ENCODE measurements around the gene LRIT1. TPM values are rescaled to one million over a fixed set of nuclear protein-coding genes. Genes with fewer than 3 reads are reported as not detected.

The LRIT1 gene
- total and polyA plus RNA-seq, 2 of the 8 experiments (the other 6 are each of a cell fraction or from before 2014, with no cell fraction given): 0.03 TPM; not detected in 1

- Histone ChIP-seq H3K4ac (replicated peaks; ENCODE audit: insufficient read length, low read depth, low read length) (no peak overlapping the region), H3K27me3 (replicated peaks in 1 of 4; ENCODE audit: control insufficient read depth in 3 of 4, extremely low read depth in 1 of 4, insufficient read depth in 3 of 4, low read length in 3 of 4) (0 out of 7 replicates have a peak, but pooled peaks cover 0 to 2% (median 0%) of the 10 kb centered on the region in 4 experiments), H3K79me1 (ENCODE audit: low read depth, low read length) (no peaks in the 10 kb centered on the region), H3K4me1 (replicated peaks in 1 of 4; ENCODE audit: control insufficient read depth in 3 of 4, insufficient read depth in 4 of 4, low read length in 3 of 4) (no peaks in the 10 kb centered on the region), H2BK12ac (ENCODE audit: low read depth, low read length) (no peak overlapping the region), H3K9ac (replicated peaks in 1 of 4; ENCODE audit: extremely low read depth in 1 of 4, low read depth in 3 of 4, low read length in 3 of 4) (no peak overlapping the region), H3K56ac (replicated peaks; ENCODE audit: insufficient read length, low read depth, low read length) (no peak overlapping the region), H4K5ac (ENCODE audit: insufficient read length, low read depth, low read length) (no peak overlapping the region), H3K36me3 (ENCODE audit: control insufficient read depth in 2 of 4, insufficient read depth in 4 of 4, low read length in 3 of 4) (no peaks in the 10 kb centered on the region), H3K27ac (ENCODE audit: low read depth, low read length) (no peak overlapping the region), H4K8ac (ENCODE audit: extremely low read depth, insufficient read depth, low read length) (no peak overlapping the region), H3K23me2 (ENCODE audit: low read depth, low read length) (no peaks in the 10 kb centered on the region), H2BK5ac (ENCODE audit: low read depth, low read length) (no peak overlapping the region), H2BK20ac (ENCODE audit: low read length) (no peak overlapping the region), H2AFZ (ENCODE audit: low read length) (no peak overlapping the region), H3K4me3 (ENCODE audit: extremely low read depth in 1 of 4, insufficient read depth in 2 of 4, low read depth in 3 of 4, low read length in 4 of 4) (no peak overlapping the region), H2BK120ac (replicated peaks; ENCODE audit: low read depth, low read length) (no peak overlapping the region), H4K91ac (replicated peaks; ENCODE audit: insufficient read length, low read length) (no peak overlapping the region), H3K4me2 (ENCODE audit: insufficient read depth in 1 of 2, low read depth in 2 of 2, low read length in 2 of 2) (no peak overlapping the region), H3K18ac (ENCODE audit: extremely low read depth, low read length) (no peak overlapping the region), H2AK5ac (ENCODE audit: low read depth, low read length) (no peak overlapping the region), H3K79me2 (ENCODE audit: control insufficient read depth in 1 of 2, insufficient read depth in 2 of 2, low read length in 2 of 2) (no peaks in the 10 kb centered on the region), H3K9me3 (ENCODE audit: insufficient read depth in 2 of 2, low read depth in 1 of 2, low read length in 1 of 2) (no peaks in the 10 kb centered on the region), H4K20me1 (replicated peaks in 1 of 2; ENCODE audit: control insufficient read depth in 1 of 2, insufficient read depth in 2 of 2, low read length in 2 of 2) (peaks cover 0 to 4% of the 10 kb centered on the region in 2 experiments), H3K14ac (ENCODE audit: insufficient read length) (no peak overlapping the region), H2BK15ac (ENCODE audit: low read length) (no peak overlapping the region), H3K23ac (ENCODE audit: insufficient read length) (no peak overlapping the region)
- WGBS, 2 experiments (ENCODE audit: extremely low coverage in 1 of 2, insufficient coverage in 1 of 2, insufficient read length in 1 of 2, insufficient replicate concordance in 2 of 2, low coverage in 1 of 2, low lambda C conversion rate in 2 of 2, missing lambda C conversion rate in 1 of 2): 76% methylated on average over 6 of the region's 6 CpGs; no CpG with 5 or more reads in 1 of the 2 experiments
- FAIRE-seq (no peak), DNase-seq (ENCODE audit: low read depth in 1 of 2, low spot score in 2 of 2) (peak in 1 of 2 experiments; percentile 67)
- ChIA-PET CTCF (ENCODE audit: partially characterized antibody) (interaction anchor here (0.8 to 6.0 kb wide), 11 partner anchors 8 to 313 kb away, joined by 3 to 59 read pairs (median 6); no protein-coding TSS in a partner anchor), POLR2A (ENCODE audit: partially characterized antibody) (no interaction called here)
- no peak for TF ChIP-seq ZNF274 (IDR thresholded peaks at IDR 0.05; ENCODE audit: borderline replicate concordance, extremely low read depth, low read length)
- TF ChIP-seq JUND (IDR thresholded peaks at IDR 0.05; ENCODE audit: low read length): no peak
- no peak for TF ChIP-seq TBP (IDR thresholded peaks at IDR 0.05; ENCODE audit: low read depth, low read length)
- no peak for TF ChIP-seq CEBPB (IDR thresholded peaks at IDR 0.05; ENCODE audit: low read depth, low read length)
- no peak for TF ChIP-seq SRF (IDR thresholded peaks at IDR 0.05; ENCODE audit: low read depth, low read length)
- no peak for TF ChIP-seq BRCA1 (IDR thresholded peaks at IDR 0.05; ENCODE audit: low read depth, low read length)
- TF ChIP-seq ATF3 (IDR thresholded peaks at IDR 0.05; ENCODE audit: insufficient read depth, low read depth, low read length): no peak
- no peak for TF ChIP-seq NANOG (IDR thresholded peaks at IDR 0.05; ENCODE audit: insufficient read depth, low read depth, low read length, poor library complexity, severe bottlenecking)
- no peak for TF ChIP-seq EZH2 (IDR thresholded peaks at IDR 0.05; ENCODE audit: low read depth, low read length, severe bottlenecking)
- TF ChIP-seq NRF1 (IDR thresholded peaks at IDR 0.05; ENCODE audit: low read depth, low read length): no peak
- no peak for TF ChIP-seq CHD2 (IDR thresholded peaks at IDR 0.05; ENCODE audit: low read length)
- TF ChIP-seq POLR2AphosphoS5 (IDR thresholded peaks at IDR 0.05; ENCODE audit: low read depth, low read length): no peak
- no peak for TF ChIP-seq BCL11A (IDR thresholded peaks at IDR 0.05; ENCODE audit: low read depth in 2 of 2, low read length in 2 of 2)
Observed at GRCh38 chr10:84224411-84225028, 16.8 kb downstream of the LRIT1 start.
